ENCODE results near the gene KIF27. TPM values are rescaled to one million over a fixed set of nuclear protein-coding genes. Genes with fewer than 3 reads are reported as not detected.

The KIF27 gene, protein sequence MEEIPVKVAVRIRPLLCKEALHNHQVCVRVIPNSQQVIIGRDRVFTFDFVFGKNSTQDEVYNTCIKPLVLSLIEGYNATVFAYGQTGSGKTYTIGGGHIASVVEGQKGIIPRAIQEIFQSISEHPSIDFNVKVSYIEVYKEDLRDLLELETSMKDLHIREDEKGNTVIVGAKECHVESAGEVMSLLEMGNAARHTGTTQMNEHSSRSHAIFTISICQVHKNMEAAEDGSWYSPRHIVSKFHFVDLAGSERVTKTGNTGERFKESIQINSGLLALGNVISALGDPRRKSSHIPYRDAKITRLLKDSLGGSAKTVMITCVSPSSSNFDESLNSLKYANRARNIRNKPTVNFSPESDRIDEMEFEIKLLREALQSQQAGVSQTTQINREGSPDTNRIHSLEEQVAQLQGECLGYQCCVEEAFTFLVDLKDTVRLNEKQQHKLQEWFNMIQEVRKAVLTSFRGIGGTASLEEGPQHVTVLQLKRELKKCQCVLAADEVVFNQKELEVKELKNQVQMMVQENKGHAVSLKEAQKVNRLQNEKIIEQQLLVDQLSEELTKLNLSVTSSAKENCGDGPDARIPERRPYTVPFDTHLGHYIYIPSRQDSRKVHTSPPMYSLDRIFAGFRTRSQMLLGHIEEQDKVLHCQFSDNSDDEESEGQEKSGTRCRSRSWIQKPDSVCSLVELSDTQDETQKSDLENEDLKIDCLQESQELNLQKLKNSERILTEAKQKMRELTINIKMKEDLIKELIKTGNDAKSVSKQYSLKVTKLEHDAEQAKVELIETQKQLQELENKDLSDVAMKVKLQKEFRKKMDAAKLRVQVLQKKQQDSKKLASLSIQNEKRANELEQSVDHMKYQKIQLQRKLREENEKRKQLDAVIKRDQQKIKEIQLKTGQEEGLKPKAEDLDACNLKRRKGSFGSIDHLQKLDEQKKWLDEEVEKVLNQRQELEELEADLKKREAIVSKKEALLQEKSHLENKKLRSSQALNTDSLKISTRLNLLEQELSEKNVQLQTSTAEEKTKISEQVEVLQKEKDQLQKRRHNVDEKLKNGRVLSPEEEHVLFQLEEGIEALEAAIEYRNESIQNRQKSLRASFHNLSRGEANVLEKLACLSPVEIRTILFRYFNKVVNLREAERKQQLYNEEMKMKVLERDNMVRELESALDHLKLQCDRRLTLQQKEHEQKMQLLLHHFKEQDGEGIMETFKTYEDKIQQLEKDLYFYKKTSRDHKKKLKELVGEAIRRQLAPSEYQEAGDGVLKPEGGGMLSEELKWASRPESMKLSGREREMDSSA (N-terminal part only)
- 5.7 and 9.6 TPM in 2 replicates for polyA plus RNA-seq

DNA sequence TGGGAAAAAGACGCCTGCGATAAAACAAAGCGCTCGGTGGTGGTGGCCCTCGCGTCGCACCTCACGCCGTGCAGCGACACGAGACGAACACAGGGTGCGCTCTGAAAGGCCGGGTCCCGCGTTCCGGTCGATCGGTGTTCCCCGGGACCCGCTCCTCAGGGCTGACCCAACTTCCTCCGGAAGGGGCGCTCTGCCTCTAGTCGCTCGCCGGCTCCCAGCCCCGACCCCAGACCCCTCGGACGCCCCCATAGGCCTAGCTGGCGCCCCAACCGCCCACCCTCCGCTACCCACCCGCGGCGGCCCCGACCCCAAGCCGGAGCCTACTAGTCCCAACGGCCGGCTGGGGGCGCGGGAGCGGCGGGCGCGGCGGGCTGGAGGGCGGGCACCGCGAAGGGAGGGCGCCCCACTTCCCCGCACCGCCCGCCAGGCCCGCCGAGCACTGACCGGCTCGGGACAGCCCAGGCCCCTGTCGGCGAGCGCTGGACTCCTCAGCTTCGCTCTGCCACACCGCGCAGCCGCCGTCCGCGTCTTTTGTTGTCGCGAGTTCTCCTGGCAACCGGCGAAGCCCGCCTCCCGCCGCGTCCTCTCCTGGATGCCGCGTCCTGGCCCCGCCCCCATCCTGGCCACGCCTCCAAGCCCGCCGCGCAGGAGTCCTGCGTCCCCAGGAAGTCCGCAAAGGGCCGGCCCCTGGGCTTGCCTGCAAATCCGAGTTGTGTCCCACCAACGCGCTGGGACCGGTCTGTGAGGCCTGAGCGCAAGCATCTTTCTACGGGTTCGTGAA is at the start of gene KIF27:
TSS of gene KIF27 (minus strand) at position 506 of the 781 bp plus-strand sequence. CDS start 5,841 bp downstream, outside the sequence.

GRCh38 chr9:83817356-83818278 is 103.6 kb downstream of the KIF27 start, which contains the start of gene GKAP1:
Gene GKAP1, minus strand, starts transcription at chr9:83817769. Its CDS starts 11,252 bp downstream, at chr9:83806517.

Other genes starting within 250 kb of the KIF27 start
- 40.1 and 45.7 TPM in 2 replicates for gene UBQLN1, start 213.5 kb downstream of the KIF27 start, polyA plus RNA-seq
- gene GKAP1, start 103.7 kb downstream of the KIF27 start, polyA plus RNA-seq: 6.0 and 12.4 TPM in 2 replicates
- 99.5 and 119 TPM in 2 replicates for gene HNRNPK, start 58.8 kb upstream of the KIF27 start, polyA plus RNA-seq
- 8.3 and 9.2 TPM in 2 replicates for gene RMI1, start 59.4 kb upstream of the KIF27 start, polyA plus RNA-seq

All from Purkinje cell (primary cell).